HG03064 (cell line): Measurements from ENCODE around the gene HPX.

ENCODE experiments used
- ATAC-seq: cut with Tn5 transposase; IDR thresholded peaks from one replicate; pipeline ENCODE4 v1.9.1; 2021; ENCODE audit warnings: low read depth; ENCODE audit not compliant: unreplicated experiment

Gene HPX, protein sequence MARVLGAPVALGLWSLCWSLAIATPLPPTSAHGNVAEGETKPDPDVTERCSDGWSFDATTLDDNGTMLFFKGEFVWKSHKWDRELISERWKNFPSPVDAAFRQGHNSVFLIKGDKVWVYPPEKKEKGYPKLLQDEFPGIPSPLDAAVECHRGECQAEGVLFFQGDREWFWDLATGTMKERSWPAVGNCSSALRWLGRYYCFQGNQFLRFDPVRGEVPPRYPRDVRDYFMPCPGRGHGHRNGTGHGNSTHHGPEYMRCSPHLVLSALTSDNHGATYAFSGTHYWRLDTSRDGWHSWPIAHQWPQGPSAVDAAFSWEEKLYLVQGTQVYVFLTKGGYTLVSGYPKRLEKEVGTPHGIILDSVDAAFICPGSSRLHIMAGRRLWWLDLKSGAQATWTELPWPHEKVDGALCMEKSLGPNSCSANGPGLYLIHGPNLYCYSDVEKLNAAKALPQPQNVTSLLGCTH

DNA sequence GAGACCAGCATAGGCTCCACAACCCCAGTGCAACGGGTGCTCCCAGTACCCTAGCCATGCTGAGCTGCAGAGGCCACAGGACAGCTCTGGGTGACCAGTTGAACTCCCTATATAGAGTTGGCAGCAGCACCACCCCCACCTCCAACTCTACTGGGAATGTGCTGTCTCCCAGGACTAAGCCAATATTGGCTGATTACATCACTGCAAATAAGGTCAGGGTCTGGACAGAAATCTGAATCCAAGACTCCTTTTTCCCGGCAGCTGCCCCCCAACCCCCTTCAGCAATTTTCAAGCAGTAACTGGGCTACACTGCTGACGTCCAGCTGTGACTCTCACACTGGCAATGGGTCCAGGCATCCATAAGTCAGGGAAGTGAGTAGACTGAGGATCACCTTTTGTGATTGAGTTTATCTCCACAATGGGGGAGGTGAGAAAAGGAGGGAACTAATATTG lies at the start of gene HPX:
TSS of gene HPX (minus strand) at position 82 of the 453 bp plus-strand sequence. CDS start at position 58, 24 bp downstream.
- no peak for ATAC-seq

DNA sequence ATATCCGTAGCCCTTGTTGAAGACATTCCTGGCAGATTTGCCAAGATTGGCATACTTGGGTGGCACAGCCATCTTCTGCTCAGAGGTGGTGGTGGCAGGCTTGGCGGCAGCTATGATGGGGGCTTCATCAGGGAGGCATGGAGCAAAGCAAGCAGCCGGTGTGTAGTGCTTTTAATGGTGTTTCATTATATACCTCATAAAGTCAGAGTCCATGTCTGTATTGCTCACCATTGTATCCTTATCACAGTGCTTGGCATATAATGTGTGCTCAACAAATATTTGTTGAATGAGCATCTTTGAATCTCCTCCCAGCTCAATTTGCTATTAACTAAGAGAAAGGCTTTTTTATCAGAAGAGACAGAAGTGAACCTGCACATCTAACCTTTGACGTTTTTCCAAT lies 48.5 kb upstream of the HPX start:
- ATAC-seq, result no peak

DNA sequence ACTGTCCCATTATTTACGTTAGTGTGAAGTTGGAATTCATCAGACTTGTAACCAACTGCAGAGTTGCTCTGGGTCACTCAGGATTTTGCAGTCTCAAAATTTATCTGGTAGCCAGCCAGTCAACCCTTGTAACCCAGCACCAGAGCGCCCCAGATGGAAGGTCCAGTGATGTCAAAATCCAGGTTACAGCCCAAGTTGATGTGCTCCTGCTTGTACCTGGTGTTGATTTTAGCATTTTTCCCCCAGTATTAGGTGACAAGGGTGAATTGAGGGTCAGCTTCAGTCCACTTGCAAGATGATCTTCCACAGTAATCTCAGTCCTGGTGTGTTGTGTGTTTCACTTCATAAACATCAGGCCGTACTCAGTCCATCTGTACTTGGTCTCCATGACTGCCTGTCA lies 48.0 kb upstream of the HPX start:
- ATAC-seq, result no peak

DNA sequence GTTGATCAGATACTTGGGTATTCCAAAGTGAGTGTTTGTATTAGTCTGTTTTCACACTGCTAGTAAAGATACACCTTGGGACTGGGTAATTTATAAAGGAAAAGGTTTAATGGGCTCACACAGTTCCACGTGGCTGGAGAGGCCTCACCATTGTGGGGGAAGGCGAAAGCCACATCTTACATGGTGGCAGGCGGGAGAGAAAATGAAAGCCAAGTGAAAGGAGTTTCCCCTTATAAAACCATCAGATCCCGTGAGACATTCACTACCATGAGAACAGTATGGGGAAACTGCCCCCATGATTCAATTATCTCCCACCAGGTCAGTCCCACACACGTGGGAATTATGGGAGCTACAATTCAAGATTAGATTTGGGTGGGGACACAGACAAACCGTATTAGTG lies 47.6 kb upstream of the HPX start:
- no peak for ATAC-seq

DNA sequence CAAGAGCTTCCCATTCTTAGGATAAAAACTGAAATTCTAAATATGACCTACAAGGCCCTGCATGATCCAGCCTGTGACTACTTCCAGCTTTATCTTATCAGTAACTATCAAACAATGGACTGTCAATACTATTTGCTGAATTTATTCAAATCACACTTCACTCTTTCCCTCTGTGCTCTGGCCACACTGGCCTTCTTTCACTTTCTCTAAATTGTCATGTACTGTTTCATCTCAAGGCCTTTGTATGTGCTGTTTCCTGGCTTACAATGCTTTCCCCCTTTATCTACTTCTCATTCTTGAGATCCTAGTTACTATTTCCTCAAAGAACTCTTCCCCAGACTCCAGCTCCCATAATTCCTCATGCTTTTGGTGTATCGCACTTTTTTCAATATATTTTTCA lies 46.2 kb upstream of the HPX start:
- ATAC-seq, result no peak

DNA sequence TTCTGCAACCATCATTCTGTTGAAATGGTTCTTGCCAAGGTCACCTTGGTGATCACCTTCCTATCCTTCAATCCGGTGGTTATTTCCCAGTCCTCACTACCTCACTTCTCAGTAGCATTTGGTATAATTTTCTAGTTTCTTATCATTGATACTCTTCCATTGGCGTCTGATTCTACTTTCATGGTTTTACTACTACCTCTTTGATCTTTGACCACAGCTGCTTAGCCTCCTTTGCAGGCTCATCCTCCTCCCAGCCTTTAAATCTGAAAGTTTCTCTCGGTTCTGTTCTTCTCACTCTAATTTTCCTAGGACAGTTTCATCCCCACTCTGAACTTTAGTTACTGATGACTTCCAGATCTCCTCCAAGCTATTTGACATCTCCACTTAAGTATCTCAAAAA lies 45.5 kb upstream of the HPX start:
- ATAC-seq, result no peak

DNA sequence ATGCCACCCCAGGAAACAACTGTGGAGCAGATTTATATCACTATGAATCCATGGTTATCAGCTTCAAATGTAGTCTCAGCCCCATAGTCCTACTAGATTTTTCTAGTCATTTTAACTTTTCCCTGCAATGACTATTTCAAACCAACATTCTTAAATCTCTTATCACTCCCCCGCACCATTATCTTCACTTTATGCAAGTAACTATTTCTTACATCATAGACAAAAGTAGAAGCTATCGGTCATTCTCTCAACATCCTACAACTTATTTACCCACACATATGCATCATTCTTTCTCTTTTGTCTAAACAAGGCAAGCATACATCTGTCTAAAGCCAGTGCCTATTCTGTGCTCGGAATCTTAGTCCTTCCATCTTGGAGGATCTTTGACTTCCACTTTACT lies 44.9 kb upstream of the HPX start:
- no peak for ATAC-seq

DNA sequence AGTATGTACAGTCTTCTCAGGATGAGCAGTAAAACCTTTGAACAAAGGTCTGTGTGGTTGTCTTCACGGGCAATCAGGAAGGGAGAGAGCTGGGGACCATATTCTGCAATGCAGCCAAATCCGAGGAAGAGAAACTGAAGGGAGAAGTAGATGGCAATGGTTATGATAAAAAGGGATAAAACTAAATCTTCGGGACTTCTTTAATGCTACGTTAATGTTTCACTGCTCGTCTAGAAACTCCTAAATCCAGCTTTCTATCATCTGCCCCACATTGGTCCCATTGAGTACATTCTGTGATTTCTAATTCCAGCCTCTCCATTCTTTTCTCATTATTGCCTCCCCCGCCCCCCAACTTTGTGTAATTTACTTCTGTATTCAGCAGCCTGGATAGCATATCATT lies 42.2 kb upstream of the HPX start:
- no peak for ATAC-seq

DNA sequence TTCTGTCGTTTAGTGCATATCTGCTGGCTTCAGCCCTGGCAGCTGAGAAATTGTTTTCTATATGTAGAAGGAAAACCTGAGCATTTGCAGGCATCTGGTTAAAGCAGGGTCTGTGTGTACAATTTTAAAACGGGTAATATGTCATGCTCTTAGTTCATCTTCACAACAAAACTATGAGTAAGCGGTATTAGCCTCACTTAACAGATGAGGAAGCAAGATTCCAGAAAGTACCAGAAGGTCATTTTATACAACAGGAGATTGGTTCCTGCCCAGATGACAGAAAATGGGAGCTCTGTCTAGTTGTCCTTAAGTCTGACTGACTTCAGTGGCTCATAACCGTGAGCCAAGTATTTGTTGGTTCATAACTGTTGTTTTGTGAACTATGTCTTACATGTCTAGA lies 41.7 kb upstream of the HPX start:
- ATAC-seq, result no peak

DNA sequence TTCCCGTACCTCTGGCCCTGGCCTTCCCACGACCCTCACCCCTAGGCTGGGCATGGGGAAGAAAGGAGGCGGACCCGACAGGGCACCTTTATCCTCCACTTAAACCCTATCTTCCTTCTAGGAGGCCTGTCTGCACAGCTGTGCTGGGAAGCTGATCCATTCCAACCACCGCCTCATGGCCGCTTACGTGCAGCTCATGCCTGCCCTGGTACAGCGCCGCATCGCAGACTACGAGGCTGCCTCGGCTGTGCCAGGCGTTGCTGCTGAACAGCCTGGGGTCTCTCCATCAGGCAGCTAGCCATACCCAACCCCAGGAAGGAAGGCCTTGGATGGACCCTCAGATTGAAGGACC lies 41.1 kb upstream of the HPX start:
- no peak for ATAC-seq

DNA sequence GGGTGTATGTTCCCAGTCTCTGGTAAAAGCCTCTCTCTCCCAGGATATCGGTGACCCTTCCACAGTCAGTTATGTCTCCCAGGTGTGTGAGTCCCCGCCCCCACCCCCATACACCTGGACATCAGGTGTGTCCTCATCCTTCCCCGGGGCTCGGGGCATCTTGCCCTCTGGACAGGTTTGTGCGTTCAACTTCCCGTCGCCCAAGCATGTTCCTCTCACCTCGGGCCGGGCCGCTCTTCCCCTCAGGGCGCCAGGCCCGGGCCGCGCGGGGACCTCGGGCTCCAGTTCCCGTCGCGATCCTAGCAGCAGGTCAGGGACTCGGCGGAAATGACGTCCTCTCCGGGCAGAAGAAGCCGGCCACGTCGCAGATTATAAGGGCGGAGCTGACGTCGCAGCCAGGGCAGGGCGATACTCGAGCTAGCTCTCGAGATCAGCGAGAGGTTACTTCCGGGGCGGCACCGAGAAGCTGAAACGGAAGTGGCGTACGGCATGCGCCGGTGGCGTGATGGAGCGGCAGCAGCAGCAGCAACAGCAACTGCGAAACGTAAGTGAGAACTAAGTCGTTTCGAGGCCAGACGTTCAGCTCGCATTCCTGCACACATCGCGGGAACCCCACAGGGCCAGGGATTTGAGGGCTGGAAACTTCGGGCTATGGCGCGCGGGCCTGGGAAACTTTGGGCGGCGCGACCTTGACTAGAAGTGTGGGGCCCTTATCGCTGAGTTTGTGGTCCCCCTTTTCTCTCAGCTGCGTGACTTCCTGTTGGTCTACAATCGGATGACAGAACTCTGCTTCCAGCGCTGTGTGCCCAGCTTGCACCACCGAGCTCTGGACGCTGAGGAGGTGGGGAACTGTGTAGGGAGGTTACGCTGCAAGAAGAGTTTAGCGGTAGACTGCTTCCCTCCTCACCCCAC lies 40.5 kb upstream of the HPX start, which contains the start of the genes ARFIP2 and TIMM10B:
TSS of gene ARFIP2 (minus strand) at position 320 of the 912 bp plus-strand sequence. CDS start 910 bp downstream, outside the sequence.
TSS of gene TIMM10B (plus strand) at position 490 of the 912 bp plus-strand sequence. CDS start at position 506, 16 bp downstream.
- ATAC-seq, result peak; percentile 99

DNA sequence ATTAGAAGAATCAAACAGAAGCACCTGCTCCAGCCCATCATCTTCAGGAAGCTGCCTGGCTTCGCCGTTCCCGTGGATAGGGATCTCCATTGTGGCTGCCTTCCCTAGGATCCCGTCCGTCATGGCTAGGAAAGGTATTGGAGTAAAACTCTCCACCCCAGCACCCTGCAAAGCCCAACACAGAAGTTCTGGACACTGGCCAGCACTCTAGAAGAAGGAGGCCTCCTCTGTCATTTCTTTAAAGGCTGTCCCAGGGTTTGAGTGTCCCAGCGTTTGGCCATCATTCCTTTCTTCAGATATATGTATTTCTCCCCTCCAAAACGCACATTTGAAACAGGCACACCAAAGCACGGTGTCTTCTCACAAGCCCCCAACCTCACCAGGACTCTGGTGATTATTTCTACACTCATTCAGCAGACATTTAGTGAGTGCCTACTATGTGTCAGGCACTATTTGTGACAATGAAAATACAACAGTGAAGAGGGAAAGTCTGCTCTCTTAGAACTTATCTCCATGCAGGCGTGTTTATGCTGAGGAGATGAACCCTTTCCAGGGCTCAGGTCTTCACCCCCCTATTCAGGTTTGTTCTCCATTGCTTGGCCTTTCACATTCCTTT lies 39.6 kb upstream of the HPX start:
- ATAC-seq, result no peak

DNA sequence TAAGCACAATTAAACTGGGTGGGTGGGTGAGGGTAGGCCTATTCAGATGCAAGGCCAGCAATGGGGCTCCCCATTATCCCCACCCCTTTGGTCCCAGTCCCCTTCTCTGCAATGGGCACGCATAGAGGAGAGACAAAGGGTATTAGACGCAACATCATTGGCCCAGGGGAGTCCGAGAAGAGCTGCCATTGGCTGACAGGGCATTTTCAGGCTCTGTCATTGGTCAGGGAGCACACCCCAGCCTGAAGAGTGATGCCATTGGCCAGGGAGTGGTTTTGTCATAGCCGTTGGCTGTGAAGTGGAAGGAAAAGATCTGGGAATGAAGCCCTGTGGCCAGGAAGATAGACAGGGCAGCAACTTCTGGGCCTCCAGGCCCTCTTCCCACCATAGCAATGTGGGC lies 35.8 kb upstream of the HPX start:
- ATAC-seq, result no peak

DNA sequence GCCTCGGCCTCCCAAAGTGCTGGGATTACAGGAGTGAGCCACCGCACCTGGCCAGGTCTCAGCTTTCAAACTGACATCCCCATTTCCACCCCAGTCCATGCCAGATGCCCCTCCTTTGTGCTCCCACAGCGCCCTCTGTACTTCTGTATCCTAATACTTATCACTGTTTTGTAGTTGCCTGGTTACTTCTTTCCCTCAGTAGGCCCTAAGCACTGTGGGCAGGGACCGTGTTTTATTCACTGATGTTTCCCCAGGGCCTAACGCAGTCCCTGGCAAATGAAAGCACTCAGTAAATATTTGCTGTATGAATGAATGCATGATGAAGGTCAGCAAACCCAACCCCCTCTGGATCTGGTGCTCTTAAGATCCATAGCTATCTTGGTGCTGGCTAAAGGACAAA lies 35.1 kb upstream of the HPX start:
- no peak for ATAC-seq

DNA sequence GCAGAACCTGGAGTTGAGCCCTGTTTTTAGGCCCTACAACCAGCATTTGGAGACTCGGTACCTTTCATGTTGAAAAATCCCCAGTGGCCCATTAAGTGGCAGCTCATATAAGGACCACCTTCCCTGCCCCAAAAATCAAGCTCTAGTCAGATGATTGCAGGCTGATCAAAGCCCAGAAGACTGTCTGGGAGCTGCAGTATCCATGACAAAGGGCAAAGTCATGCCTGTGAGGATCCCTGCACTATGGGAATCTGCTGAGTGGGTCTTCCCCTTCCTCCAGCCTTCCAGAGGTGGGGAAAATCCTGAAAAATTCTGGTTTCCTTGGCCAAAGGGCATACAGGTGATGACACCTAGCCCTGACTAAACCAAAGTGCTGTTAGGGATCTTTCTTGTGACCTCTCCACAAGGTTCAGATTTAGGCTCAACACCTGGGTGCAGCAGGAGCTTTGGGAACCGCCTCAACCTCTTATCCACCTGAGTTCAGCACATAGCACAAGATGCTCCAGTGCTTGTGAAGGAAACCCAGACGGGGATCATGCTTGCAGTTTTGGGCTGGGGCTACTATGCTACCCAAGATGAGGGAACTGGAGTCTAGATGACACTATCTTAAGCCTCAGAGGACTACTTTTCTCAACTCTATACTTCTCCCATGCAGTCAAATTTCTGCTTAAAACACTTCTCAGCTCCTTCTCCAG lies 34.2 kb upstream of the HPX start:
- no peak for ATAC-seq

DNA sequence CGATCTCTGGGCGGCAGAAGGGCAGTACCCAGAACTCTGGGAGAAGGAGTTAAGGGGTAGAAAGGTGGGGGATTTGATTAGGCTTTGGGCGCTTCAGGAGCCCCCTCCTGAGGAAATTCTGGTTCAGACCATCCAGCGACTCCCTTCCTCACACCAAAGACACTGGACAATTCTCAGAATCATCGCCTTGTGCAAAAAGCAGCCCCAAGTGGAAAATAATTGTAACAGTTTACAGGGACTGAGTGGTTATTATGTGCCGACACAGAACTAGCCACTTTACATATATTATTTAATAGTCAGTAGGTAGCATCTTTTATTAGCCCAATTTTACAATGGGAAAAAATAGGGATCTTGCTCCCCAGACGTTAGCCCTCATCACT lies 33.6 kb upstream of the HPX start:
- ATAC-seq, result no peak

DNA sequence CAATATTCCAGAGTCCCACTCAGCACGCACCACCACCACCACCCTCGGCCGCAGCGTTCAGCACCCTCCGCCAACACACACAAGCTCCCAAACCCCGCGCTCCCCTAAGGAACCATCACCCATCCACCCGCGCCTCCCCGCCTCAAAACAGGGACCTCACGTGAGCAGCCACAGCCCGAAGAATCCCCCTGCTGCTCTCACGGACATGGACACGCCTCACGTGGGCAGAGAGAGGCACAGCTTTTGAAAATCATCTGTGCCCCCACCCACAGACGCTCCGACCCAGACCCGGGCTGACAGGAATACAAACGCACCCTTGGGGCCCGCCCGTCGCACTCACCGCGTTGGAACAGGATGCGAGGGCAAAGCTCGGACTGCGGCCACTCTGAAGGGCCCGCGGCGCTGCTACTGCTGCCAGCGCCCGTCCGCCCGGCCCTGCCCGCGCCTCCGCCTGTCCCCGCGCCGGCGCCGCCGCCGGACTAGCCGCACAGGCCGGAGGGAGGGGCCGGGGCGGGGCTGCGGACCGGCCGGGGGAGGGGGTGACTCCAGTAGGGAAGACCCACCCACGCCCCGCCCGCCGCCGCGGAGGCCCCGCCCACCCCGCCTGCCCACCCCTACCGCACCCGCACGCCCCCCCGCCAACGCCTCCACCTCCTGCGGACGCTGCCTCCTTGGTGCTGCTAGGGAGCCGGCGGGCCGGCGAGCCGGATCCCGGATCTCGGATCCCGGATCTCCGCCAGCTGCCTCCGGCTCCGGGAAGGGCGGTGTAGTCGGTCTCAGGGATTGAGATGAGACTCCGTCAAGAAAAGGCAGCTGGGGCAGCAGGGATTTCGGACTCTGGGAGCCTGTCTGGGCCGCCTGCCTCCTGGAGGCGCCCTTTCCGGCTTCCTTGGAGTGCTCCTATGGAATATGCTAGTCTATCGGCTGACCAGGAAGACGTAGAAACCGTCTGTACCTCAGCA lies 32.9 kb upstream of the HPX start, which contains the start of gene TRIM3:
TSS of gene TRIM3 (minus strand) at position 491 of the 962 bp plus-strand sequence. CDS start 8,246 bp downstream, outside the sequence.
- peak; percentile 64 for ATAC-seq

DNA sequence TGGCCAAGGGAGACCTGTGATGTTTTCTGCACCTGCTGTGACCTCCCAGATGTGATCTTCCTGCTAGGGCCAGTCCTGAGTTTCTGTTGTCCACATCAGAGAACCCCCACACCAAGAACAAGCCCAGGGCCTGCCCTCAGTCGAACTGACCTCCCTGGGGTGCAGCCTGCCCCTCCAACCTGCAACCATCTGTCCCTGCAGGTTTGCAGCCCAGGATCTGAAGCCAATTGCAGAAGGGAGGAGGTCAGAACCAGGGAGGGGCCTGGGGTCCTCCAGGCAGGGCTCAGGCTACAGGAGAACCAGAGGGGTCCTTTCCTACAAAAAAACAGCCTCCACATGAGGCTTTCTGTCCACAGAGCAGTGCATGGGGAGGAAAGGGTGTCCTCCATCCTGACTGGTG lies 32.1 kb upstream of the HPX start:
- no peak for ATAC-seq

DNA sequence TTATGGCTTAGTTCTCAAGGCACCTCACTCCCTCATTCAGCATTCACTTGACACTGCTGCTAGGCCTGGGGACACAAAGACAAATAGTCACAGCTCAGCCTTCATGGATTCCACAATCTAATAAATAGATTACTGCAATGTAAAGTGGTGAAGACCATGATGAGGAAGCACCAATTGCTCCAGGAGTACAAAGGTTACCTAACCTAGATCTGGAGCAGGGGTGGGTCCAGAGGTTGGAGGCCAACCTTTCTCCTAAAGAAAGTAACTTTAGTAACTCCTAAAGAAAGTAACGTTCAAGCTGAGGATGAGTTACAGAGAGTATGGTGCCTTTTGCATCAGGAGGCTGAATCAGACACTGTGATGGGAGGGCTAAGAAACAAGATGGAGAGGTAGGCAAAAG lies 28.8 kb upstream of the HPX start:
- no peak for ATAC-seq
